ENCODE measurements around the gene TENM4.

TENM4 gene

GRCh38 chr11:78912778-78913177 lies 528.1 kb downstream of the TENM4 start:
- Histone ChIP-seq H3K4me3 (ENCODE audit: low read depth in 1 of 2, low read length in 2 of 2) (no peak overlapping the region), H4K20me1 (ENCODE audit: insufficient read depth, low read length) (no peaks in the 10 kb centered on the region), H2AFZ (ENCODE audit: low read depth, low read length) (no peak overlapping the region), H3K4me1 (ENCODE audit: insufficient read depth, low read length) (no peaks in the 10 kb centered on the region), H3K4me2 (ENCODE audit: insufficient read depth, low read length) (no peak overlapping the region), H3K27ac (ENCODE audit: low read length) (no peak overlapping the region), H3K9ac (ENCODE audit: low read depth, low read length) (no peak overlapping the region), H3K36me3 (ENCODE audit: insufficient read depth, low read length) (no peaks in the 10 kb centered on the region), H3K79me2 (ENCODE audit: insufficient read depth, low read length) (no peaks in the 10 kb centered on the region), H3K9me3 (ENCODE audit: insufficient read depth, low read length, severe bottlenecking) (no peaks in the 10 kb centered on the region), H3K27me3 (ENCODE audit: insufficient read depth, low read length, poor library complexity) (peaks cover 8% of the 10 kb centered on the region)
- TF ChIP-seq CTCF (IDR thresholded peaks at IDR 0.05; ENCODE audit: borderline replicate concordance, extremely low read depth, low read length, poor library complexity, severe bottlenecking) (no peak), EZH2 (IDR thresholded peaks at IDR 0.05; ENCODE audit: borderline replicate concordance, low read depth, low read length, severe bottlenecking) (no peak)
- DNase-seq = no peak
- ATAC-seq (ENCODE audit: insufficient read depth, low read depth) = no peak

- ATAC-seq (ENCODE audit: insufficient read depth, low read depth) = no peak
- Histone ChIP-seq H2AFZ (ENCODE audit: low read depth, low read length) (no peak overlapping the region), H3K9me3 (ENCODE audit: insufficient read depth, low read length, severe bottlenecking) (no peaks in the 10 kb centered on the region), H3K4me1 (ENCODE audit: insufficient read depth, low read length) (no peaks in the 10 kb centered on the region), H3K27me3 (ENCODE audit: insufficient read depth, low read length, poor library complexity) (peaks cover 15% of the 10 kb centered on the region), H3K4me2 (ENCODE audit: insufficient read depth, low read length) (no peak overlapping the region), H3K9ac (ENCODE audit: low read depth, low read length) (no peak overlapping the region), H3K27ac (ENCODE audit: low read length) (no peak overlapping the region), H3K4me3 (ENCODE audit: low read depth in 1 of 2, low read length in 2 of 2) (no peak overlapping the region), H3K36me3 (ENCODE audit: insufficient read depth, low read length) (no peaks in the 10 kb centered on the region), H3K79me2 (ENCODE audit: insufficient read depth, low read length) (no peaks in the 10 kb centered on the region), H4K20me1 (ENCODE audit: insufficient read depth, low read length) (no peaks in the 10 kb centered on the region)
- TF ChIP-seq CTCF (IDR thresholded peaks at IDR 0.05; ENCODE audit: borderline replicate concordance, extremely low read depth, low read length, poor library complexity, severe bottlenecking) (no peak), EZH2 (IDR thresholded peaks at IDR 0.05; ENCODE audit: borderline replicate concordance, low read depth, low read length, severe bottlenecking) (no peak)
- DNase-seq = no peak
Observed at GRCh38 chr11:78910322-78910721, 530.5 kb downstream of the TENM4 start.

DNA sequence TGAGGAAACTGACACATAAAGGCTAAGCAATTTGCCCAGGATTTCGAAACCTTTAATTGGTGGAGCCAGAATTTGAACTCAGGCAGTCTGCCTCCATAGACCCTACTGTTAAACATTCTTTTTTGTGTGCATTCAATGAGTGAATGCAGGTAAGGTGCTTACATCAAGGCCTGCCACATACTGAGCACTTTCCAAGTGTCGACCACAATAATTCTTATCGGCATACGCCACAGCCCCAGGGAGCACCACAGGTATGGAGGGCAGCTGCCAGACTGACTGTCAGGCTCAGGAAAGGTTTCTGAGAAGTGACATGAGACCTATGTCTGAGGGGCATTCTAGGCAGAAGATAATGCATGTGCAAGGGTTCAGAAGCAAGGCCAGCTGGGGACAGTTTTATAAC lies 531.4 kb downstream of the TENM4 start:
- no peaks in the 10 kb centered on the region for H3K9me3 ChIP-seq (ENCODE audit: insufficient read depth, low read length, severe bottlenecking)
- no peak overlapping the region for H3K4me2 ChIP-seq (ENCODE audit: insufficient read depth, low read length)
- H3K36me3 ChIP-seq (ENCODE audit: insufficient read depth, low read length) = no peaks in the 10 kb centered on the region
- H3K79me2 ChIP-seq (ENCODE audit: insufficient read depth, low read length) = no peaks in the 10 kb centered on the region
- no peak for ATAC-seq (ENCODE audit: insufficient read depth, low read depth)
- no peak overlapping the region for H3K9ac ChIP-seq (ENCODE audit: low read depth, low read length)
- H3K4me3 ChIP-seq (ENCODE audit: low read depth in 1 of 2, low read length in 2 of 2) = no peak overlapping the region
- H2AFZ ChIP-seq (ENCODE audit: low read depth, low read length) = no peak overlapping the region
- H3K4me1 ChIP-seq (ENCODE audit: insufficient read depth, low read length) = no peaks in the 10 kb centered on the region
- H4K20me1 ChIP-seq (ENCODE audit: insufficient read depth, low read length) = no peaks in the 10 kb centered on the region
- TF ChIP-seq EZH2 (IDR thresholded peaks at IDR 0.05; ENCODE audit: borderline replicate concordance, low read depth, low read length, severe bottlenecking) = no peak
- no peak for TF ChIP-seq CTCF (IDR thresholded peaks at IDR 0.05; ENCODE audit: borderline replicate concordance, extremely low read depth, low read length, poor library complexity, severe bottlenecking)
- no peak overlapping the region for H3K27ac ChIP-seq (ENCODE audit: low read length)
- no peak for DNase-seq
- peaks cover 15% of the 10 kb centered on the region for H3K27me3 ChIP-seq (ENCODE audit: insufficient read depth, low read length, poor library complexity)

DNA sequence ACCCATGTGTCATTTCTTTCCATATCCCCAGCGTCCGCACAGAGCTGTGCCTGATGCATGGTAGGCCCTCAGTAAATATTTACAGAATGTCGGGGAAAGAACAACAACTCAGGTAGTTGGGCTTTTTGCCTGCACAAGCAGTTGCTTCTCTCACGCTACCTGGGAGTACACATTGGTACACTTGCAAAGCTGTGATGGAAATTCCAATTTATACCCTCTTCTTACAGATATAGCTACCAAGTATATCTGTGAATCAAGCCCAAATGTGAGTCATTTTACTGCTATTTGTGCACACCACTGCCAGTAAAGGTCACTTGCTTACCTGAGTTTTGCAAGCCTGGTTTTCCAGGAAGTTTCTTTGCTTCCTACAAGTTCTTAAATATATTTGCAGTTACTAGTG lies 533.2 kb downstream of the TENM4 start:
- peaks cover 7% of the 10 kb centered on the region for H3K27me3 ChIP-seq (ENCODE audit: insufficient read depth, low read length, poor library complexity)
- no peak overlapping the region for H2AFZ ChIP-seq (ENCODE audit: low read depth, low read length)
- H3K4me3 ChIP-seq (ENCODE audit: low read depth in 1 of 2, low read length in 2 of 2) = no peak overlapping the region
- no peaks in the 10 kb centered on the region for H3K4me1 ChIP-seq (ENCODE audit: insufficient read depth, low read length)
- no peak for ATAC-seq (ENCODE audit: insufficient read depth, low read depth)
- no peaks in the 10 kb centered on the region for H3K9me3 ChIP-seq (ENCODE audit: insufficient read depth, low read length, severe bottlenecking)
- H4K20me1 ChIP-seq (ENCODE audit: insufficient read depth, low read length) = no peaks in the 10 kb centered on the region
- H3K4me2 ChIP-seq (ENCODE audit: insufficient read depth, low read length) = no peak overlapping the region
- no peaks in the 10 kb centered on the region for H3K79me2 ChIP-seq (ENCODE audit: insufficient read depth, low read length)
- H3K27ac ChIP-seq (ENCODE audit: low read length) = no peak overlapping the region
- no peaks in the 10 kb centered on the region for H3K36me3 ChIP-seq (ENCODE audit: insufficient read depth, low read length)
- no peak overlapping the region for H3K9ac ChIP-seq (ENCODE audit: low read depth, low read length)
- DNase-seq = no peak
- TF ChIP-seq CTCF (IDR thresholded peaks at IDR 0.05; ENCODE audit: borderline replicate concordance, extremely low read depth, low read length, poor library complexity, severe bottlenecking) = no peak
- no peak for TF ChIP-seq EZH2 (IDR thresholded peaks at IDR 0.05; ENCODE audit: borderline replicate concordance, low read depth, low read length, severe bottlenecking)

Measured in DND-41 (cell line).